ENCODE data around the gene EDC4. TPM values are rescaled to one million over a fixed set of nuclear protein-coding genes. Genes with fewer than 3 reads are reported as not detected.
"Not testable (repeated sequence)": the region's sequence is repeated elsewhere in the genome, so short reads cannot be mapped to it uniquely, and the experiment has no call there.

EDC4 gene, protein sequence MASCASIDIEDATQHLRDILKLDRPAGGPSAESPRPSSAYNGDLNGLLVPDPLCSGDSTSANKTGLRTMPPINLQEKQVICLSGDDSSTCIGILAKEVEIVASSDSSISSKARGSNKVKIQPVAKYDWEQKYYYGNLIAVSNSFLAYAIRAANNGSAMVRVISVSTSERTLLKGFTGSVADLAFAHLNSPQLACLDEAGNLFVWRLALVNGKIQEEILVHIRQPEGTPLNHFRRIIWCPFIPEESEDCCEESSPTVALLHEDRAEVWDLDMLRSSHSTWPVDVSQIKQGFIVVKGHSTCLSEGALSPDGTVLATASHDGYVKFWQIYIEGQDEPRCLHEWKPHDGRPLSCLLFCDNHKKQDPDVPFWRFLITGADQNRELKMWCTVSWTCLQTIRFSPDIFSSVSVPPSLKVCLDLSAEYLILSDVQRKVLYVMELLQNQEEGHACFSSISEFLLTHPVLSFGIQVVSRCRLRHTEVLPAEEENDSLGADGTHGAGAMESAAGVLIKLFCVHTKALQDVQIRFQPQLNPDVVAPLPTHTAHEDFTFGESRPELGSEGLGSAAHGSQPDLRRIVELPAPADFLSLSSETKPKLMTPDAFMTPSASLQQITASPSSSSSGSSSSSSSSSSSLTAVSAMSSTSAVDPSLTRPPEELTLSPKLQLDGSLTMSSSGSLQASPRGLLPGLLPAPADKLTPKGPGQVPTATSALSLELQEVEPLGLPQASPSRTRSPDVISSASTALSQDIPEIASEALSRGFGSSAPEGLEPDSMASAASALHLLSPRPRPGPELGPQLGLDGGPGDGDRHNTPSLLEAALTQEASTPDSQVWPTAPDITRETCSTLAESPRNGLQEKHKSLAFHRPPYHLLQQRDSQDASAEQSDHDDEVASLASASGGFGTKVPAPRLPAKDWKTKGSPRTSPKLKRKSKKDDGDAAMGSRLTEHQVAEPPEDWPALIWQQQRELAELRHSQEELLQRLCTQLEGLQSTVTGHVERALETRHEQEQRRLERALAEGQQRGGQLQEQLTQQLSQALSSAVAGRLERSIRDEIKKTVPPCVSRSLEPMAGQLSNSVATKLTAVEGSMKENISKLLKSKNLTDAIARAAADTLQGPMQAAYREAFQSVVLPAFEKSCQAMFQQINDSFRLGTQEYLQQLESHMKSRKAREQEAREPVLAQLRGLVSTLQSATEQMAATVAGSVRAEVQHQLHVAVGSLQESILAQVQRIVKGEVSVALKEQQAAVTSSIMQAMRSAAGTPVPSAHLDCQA (N-terminal part only)
- 73.3 and 75.7 TPM in 2 replicates for total RNA-seq

DNA sequence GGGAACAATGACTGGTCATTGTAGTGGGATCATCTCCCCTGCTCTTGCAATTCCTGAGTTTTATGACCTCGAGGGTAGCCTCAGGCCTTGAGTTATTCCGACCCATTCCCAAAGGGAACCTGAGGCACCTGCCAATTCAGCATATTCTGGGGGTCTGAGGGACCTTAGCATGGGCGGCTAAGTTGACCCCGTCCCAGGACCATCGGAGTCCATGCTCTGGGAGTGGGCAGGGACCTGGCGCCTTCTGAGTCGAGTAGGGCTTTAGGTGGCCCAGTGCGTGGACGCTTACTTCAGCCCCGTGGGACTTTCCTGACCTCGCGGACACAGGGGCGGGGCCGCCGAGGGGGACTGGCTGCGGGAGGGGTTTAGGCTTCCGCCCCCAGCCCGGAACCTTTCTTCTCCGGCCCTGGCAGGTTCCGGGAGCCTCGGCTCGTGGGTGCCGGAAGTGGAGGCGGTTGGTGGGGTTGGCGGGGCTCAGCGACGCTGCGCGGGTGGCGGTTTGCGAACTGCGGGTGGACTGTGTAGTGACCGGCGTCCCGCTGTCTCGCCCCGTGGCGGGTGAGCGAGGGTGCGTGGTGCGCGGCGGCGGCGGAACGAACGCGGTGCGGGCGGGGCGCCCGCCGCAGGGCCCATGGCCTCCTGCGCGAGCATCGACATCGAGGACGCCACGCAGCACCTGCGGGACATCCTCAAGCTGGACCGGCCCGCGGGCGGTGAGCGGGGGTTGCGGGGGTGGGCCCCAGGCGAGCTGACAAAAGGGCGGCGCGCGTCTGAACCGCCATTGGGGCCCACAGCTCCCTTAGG lies at the start of gene EDC4:
EDC4 (plus strand) TSS at position 422 of the 804 bp plus-strand sequence; CDS start at position 632, 210 bp downstream.
- no peak for DNase-seq (ENCODE audit: extremely low read depth, low read depth, low spot score)

GRCh38 chr16:67825119-67825518 lies 47.7 kb upstream of the EDC4 start:
- no peak for DNase-seq (ENCODE audit: extremely low read depth, low read depth, low spot score)

DNA sequence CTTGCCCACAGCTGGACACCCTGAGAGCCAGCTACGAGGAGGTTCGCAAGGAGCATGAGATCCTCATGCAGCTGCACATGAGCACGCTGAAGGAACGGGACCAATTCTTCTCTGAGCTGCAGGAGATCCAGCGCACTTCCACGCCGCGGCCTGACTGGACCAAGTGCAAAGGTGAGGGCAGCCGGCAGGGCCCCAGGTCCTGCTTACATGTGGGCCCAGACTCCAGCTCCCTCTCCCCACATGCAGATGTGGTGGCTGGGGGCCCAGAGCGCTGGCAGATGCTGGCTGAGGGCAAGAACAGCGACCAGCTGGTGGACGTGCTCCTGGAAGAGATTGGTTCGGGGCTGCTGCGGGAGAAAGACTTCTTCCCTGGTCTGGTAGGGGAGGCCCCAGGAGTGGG lies 46.9 kb upstream of the EDC4 start:
- DNase-seq (ENCODE audit: extremely low read depth, low read depth, low spot score), result no peak

DNA sequence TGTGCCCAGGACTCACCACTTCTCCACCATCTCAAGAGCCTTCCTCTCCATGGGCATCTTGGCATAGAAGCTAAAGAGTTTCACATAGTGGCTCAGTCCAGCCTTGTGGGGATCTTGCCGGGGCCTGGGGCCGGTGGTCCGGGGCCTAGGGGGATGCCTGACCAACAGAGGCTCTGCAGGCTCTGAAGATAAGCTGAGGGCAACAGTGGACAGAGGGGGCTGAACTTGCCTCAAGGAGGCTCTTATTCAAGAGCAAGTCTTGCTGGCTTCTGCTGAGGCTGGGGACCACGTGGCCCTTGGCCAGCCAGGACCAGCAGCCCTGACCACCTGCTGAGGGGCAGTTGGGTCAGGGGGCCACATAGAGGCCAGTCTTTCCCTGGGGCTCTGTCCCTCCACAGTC lies 44.2 kb upstream of the EDC4 start:
- no peak for DNase-seq (ENCODE audit: extremely low read depth, low read depth, low spot score)

DNA sequence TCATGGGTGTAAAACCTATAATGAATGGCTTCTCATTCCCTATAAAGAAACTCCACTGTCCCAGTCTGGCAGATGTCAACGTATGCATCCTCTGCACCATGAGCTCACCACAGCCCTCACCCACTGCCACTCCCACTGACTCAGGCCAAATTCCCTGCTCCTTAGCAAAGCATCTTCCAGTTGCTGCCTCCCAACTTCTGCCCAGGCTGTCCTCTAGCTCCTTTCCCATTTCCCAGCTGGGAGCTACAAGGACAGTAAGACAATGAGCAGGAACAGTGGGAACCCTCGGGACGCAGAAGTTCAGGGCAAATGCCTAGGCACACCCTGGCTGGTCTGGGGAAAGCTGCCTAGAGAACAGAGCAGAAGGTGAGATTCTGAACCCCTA lies 39.8 kb upstream of the EDC4 start:
- no peak for DNase-seq (ENCODE audit: extremely low read depth, low read depth, low spot score)

- DNase-seq (ENCODE audit: extremely low read depth, low read depth, low spot score), result no peak
Observed at GRCh38 chr16:67833415-67834241, 39.2 kb upstream of the EDC4 start.

- DNase-seq (ENCODE audit: extremely low read depth, low read depth, low spot score), result no peak
Observed at GRCh38 chr16:67834242-67834614, 38.6 kb upstream of the EDC4 start.

DNA sequence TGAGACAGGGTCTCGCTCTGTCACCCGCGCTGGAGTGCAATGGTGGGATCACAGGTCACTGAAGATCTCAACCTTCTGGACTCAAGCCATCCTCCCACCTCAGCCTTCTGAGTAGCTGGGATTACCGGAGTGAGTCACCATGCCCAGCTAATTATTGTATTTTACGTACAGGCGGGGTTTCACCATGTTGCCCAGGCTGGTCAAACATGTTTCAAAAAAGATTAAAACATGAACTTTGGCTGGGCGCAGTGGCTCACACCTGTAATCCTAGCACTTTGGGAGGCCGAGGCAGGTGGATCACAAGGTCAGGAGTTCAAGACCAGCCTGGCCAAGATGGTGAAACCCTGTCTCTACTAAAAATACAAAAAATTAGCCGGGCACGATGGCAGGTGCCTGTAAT lies 35.7 kb upstream of the EDC4 start:
- DNase-seq (ENCODE audit: extremely low read depth, low read depth, low spot score), result not testable (repeated sequence)

GRCh38 chr16:67837811-67838210 lies 35.0 kb upstream of the EDC4 start:
- no peak for DNase-seq (ENCODE audit: extremely low read depth, low read depth, low spot score)

DNA sequence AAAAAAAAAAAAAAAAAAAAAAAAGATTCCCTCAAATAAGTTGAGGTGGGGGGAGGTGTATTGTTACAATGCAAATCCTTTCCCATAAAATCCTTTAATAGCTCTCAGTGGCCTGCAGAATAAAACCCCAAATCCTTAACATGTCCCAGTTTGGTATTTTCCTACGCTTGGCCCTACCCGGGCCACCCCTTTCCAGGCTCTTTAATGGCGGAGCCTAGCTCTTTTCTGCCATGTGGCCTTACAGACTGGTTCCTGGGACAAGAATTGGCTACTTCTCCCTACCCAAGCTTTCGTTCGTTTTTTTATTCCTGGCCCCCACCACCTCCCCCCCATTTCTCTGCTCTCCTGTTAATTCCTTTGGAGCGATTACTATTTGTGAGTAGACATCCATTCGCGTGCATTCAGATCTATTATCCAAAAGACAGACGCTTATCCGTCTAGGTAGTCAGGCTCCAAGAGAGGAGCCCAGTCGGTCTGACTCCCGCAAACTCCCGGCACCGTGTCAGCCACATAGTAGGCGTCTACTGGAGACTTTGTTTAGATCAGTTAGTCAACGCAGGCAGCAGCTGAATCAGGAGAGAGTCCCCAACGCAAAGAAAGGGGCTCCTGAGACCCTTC lies 31.5 kb upstream of the EDC4 start:
- no peak for DNase-seq (ENCODE audit: extremely low read depth, low read depth, low spot score)

DNA sequence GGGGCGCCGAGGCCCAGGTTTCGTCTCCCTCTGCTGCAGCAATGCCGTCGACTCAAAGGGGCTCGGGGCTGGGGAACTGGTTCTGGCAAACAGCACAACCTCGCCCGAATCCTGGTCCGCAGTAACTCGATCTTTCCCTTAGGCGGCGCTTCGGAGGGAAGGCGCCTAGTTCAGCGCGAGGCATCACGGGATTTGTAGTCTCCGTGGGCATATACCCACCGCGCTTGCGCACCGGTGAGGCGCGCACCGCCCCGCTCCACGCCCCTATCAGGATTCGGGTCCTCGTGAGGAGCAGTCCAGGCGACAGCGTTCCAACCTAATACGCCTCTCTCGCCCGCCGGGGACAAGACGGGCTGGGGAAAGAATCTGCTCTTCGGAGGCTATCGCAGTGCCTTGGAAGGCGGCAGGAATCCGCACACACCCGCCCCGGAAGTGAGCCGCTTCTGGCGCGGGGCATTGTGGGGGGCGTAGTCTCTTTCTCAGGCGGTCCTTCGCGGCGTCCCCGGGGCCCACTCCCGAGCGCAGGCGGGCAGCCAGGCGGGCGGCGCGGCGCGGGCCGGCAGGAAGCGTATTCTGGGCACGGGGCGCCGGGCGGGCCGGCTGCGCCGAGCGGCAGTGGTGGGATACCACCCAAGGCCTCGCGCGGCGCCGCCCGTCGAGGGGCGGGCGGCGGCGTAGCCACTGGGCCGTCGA lies 30.9 kb upstream of the EDC4 start, which contains the start of gene THAP11:
THAP11 (plus strand) TSS at position 505 of the 693 bp plus-strand sequence. CDS start 235 bp downstream, outside the sequence.
- DNase-seq (ENCODE audit: extremely low read depth, low read depth, low spot score), result peak; percentile 77

DNA sequence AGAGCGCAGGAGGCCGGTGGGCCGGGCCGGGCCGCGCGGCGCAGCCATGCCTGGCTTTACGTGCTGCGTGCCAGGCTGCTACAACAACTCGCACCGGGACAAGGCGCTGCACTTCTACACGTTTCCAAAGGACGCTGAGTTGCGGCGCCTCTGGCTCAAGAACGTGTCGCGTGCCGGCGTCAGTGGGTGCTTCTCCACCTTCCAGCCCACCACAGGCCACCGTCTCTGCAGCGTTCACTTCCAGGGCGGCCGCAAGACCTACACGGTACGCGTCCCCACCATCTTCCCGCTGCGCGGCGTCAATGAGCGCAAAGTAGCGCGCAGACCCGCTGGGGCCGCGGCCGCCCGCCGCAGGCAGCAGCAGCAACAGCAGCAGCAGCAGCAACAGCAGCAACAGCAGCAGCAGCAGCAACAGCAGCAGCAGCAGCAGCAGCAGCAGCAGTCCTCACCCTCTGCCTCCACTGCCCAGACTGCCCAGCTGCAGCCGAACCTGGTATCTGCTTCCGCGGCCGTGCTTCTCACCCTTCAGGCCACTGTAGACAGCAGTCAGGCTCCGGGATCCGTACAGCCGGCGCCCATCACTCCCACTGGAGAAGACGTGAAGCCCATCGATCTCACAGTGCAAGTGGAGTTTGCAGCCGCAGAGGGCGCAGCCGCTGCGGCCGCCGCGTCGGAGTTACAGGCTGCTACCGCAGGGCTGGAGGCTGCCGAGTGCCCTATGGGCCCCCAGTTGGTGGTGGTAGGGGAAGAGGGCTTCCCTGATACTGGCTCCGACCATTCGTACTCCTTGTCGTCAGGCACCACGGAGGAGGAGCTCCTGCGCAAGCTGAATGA lies 30.1 kb upstream of the EDC4 start:
- DNase-seq (ENCODE audit: extremely low read depth, low read depth, low spot score), result no peak

DNA sequence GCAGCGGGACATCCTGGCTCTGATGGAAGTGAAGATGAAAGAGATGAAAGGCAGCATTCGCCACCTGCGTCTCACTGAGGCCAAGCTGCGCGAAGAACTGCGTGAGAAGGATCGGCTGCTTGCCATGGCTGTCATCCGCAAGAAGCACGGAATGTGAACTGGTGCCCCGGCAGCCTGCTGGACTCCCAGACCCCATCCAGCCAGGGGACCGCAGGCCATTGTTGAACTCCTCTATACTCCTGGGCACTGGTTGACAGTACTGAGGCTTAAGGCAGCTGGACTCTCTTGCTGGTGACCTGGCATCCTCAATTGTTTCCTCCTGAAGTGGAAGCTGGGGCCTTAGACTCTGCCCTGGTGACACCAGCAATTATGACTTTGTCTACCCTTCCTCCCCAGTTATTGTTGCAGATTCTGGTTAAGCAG lies 29.5 kb upstream of the EDC4 start:
- DNase-seq (ENCODE audit: extremely low read depth, low read depth, low spot score), result no peak

DNA sequence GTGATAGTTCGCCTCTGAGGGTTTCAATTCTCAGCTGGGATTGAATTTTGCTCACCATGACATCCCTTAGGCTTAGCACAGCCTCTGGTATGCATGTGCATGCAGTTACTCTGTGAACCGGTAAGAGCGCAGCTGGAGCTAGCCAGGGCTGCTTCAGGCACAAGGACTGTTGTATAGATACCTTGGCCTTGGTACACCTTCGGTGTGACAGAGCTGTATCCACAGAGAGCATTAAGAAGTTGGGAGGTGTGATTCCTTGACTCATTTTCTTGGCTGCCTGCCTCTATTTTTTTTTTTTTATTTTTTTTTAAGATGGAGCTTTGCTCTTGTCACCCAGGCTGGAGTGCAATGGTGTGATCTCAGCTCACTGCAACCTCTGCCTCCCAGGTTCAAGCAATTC lies 28.4 kb upstream of the EDC4 start:
- no peak for DNase-seq (ENCODE audit: extremely low read depth, low read depth, low spot score)

GRCh38 chr16:67845291-67846062 lies 27.4 kb upstream of the EDC4 start:
- no peak for DNase-seq (ENCODE audit: extremely low read depth, low read depth, low spot score)

GRCh38 chr16:67846063-67846319 lies 26.9 kb upstream of the EDC4 start:
- no peak for DNase-seq (ENCODE audit: extremely low read depth, low read depth, low spot score)
